Lower lobe of right lung (tissue), 2 donors: ENCODE measurements around the gene KRT6A. TPM values are rescaled to one million over a fixed set of nuclear protein-coding genes. Genes with fewer than 3 reads are reported as not detected.

Experiments
- ATAC-seq, 2 donors: fragments of 200-7000 bp; cut with Tn5 transposase; one replicate each; pipeline ENCODE4 v1.9.1; 2020 to 2022; ENCODE audit warnings: mild to moderate bottlenecking in 2 of 2, moderate library complexity in 2 of 2
- DNase-seq: peaks from one replicate; pipeline ENCODE4 v3.0.0-alpha.2; 2020
- H3K27ac ChIP-seq: fragments of 200-600 bp; one replicate; pipeline ENCODE4 v1.8.0; 2022
- H3K27me3 ChIP-seq: fragments of 200-600 bp; one replicate; pipeline ENCODE4 v1.8.0; 2022; ENCODE audit warnings: low read depth
- H3K36me3 ChIP-seq: fragments of 200-600 bp; one replicate; pipeline ENCODE4 v1.8.0; 2022; ENCODE audit warnings: mild to moderate bottlenecking
- H3K4me1 ChIP-seq: fragments of 200-600 bp; one replicate; pipeline ENCODE4 v1.8.0; 2022
- H3K4me3 ChIP-seq: fragments of 200-600 bp; one replicate; pipeline ENCODE4 v1.8.0; 2022; ENCODE audit warnings: mild to moderate bottlenecking
- H3K9me3 ChIP-seq: fragments of 200-600 bp; one replicate; pipeline ENCODE4 v1.8.0; 2022
- intact Hi-C: fragments of 100-400 bp; cut with DNase I; formaldehyde crosslinking; loops from one replicate; pipeline ENCODE4 v1.11.0; 2022
- total RNA-seq: library from RNA; stranded (reverse); fragmentation: NEBNext Ultra II Directional; extraction: Animal tissue kit (Norgen Biotek cat#: 25700); gene quantifications from one replicate; pipeline ENCODE4 v1.2.1, GENCODE V29; 2021
- TF ChIP-seq, protein P1 (sequence below): fragments of 200-600 bp; IDR thresholded peaks from one replicate; pipeline ENCODE4 v1.8.0; 2022; ENCODE audit warnings: antibody characterized with exemption, mild to moderate bottlenecking
- donor health status: DM: no; HTN: yes; CAD: no; lungs with severe emphysema.

KRT6A gene
- total RNA-seq, 1 donor from 2014 or later, result 0.74 TPM

DNA sequence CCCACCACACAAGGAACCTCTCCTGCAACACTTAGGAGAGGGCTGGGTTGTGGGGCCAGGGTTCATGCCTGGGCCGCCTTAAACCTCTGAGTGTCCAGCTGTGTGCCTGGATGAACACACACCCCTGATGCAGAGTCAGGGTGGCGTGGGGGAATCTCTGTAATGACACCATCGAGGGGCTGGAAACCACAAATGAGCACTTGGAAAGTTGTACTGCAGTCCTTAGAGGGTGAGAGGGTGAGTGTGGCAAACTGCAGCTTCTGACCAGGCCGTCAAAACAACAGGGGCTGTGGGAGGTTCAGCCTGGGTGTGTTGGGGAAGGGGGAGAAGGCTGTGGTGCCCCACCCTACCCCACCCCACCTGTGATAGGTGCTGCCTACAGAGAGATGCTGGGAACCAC, 39.6 kb upstream of the KRT6A start:
- Histone ChIP-seq H3K27ac (no peak overlapping the region), H3K36me3 (no peaks in the 10 kb centered on the region), H3K27me3 (peaks cover under 1% of the 10 kb centered on the region), H3K4me1 (no peaks in the 10 kb centered on the region), H3K9me3 (no peaks in the 10 kb centered on the region), H3K4me3 (no peak overlapping the region)
- TF ChIP-seq, protein P1, sequence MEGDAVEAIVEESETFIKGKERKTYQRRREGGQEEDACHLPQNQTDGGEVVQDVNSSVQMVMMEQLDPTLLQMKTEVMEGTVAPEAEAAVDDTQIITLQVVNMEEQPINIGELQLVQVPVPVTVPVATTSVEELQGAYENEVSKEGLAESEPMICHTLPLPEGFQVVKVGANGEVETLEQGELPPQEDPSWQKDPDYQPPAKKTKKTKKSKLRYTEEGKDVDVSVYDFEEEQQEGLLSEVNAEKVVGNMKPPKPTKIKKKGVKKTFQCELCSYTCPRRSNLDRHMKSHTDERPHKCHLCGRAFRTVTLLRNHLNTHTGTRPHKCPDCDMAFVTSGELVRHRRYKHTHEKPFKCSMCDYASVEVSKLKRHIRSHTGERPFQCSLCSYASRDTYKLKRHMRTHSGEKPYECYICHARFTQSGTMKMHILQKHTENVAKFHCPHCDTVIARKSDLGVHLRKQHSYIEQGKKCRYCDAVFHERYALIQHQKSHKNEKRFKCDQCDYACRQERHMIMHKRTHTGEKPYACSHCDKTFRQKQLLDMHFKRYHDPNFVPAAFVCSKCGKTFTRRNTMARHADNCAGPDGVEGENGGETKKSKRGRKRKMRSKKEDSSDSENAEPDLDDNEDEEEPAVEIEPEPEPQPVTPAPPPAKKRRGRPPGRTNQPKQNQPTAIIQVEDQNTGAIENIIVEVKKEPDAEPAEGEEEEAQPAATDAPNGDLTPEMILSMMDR, result no peak
- intact Hi-C loops, result no loop called here
- no peak for ATAC-seq
- DNase-seq, result no peak

DNA sequence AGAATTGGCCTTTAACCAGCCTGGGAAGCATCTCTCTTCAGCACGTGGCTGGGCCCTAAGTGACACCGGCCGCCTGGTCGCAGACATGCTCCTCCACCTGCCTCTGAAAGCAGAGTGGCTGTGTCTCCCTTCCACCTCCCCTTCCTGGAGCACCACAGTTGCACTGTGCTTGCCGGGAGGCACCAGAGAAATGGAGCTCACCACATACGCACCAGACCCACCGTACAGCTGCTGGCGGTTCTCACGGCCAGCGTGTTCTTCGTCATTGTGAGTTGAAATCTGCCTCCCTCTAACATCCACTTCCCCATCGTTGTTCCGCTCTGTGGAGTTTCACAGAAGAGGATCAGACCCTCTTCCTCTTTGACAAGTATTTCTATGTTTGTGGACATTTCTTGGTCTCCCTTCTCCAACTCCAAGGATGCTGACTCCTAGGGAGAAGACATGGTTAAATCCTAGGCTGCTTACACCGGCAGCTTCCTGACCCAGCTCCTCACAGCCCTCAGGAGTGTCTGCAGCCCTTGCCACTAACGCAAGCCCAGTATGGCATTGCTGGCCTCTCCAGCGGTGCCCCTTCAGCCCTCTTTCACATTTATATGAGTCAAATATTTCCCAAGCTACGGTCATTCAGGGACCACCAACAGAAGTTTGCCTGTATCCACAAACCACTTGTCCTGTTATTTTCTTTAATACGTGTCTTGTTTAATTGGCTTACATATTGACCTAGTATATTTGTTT, 38.7 kb upstream of the KRT6A start:
- TF ChIP-seq, protein P1, result no peak
- H3K4me1 ChIP-seq, result no peaks in the 10 kb centered on the region
- H3K4me3 ChIP-seq, result no peak overlapping the region
- no peak for DNase-seq
- no peak overlapping the region for H3K27ac ChIP-seq
- H3K36me3 ChIP-seq, result no peaks in the 10 kb centered on the region
- ATAC-seq, result no peak
- peaks cover 3% of the 10 kb centered on the region for H3K27me3 ChIP-seq
- H3K9me3 ChIP-seq, result no peaks in the 10 kb centered on the region
- intact Hi-C loops, result no loop called here

DNA sequence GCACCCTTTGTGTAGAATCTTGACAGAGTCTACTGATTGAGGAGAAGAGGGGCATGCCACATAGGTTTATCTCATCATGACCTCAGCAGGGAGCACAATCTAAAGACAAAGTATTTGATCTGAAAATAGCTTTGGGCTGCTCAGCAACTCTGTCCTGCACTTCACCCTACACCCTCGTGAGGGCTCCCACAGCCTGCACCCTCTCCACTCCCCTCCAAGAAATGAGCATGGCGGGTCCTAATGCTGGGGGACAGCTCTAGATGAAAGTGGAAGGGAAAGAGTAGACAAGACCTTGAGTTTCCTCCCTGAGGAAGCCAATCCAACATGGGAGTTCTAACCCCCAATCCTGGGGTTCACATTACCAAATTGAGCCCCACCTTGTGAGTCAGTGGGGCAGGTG, 37.8 kb upstream of the KRT6A start:
- H3K4me3 ChIP-seq, result no peak overlapping the region
- TF ChIP-seq, protein P1, result no peak
- H3K4me1 ChIP-seq, result no peaks in the 10 kb centered on the region
- H3K36me3 ChIP-seq, result no peaks in the 10 kb centered on the region
- DNase-seq, result no peak
- intact Hi-C loops, result no loop called here
- no peak overlapping the region for H3K27ac ChIP-seq
- no peaks in the 10 kb centered on the region for H3K9me3 ChIP-seq
- no peak for ATAC-seq
- peaks cover 3% of the 10 kb centered on the region for H3K27me3 ChIP-seq

DNA sequence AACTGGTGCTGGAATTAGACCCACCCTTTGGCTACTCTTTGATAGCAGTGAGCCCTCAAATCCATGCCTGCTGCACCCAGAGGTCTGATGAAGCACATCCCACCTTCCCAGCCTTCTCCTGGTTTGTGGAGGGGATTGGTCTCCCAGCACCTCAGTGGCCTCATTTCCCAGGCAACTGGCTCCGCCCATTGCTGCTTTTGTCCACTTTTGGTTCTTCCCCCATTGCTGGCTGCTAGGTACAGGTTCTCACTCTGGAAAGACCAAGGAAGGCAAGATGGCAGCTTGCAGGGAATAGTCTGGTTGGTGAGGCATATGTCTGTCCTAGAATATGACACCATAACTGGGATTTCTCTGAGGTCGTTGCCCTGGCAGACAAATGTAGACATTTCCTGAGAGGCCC, 37.3 kb upstream of the KRT6A start:
- Histone ChIP-seq H3K27me3 (peaks cover 3% of the 10 kb centered on the region), H3K27ac (no peak overlapping the region), H3K4me1 (no peaks in the 10 kb centered on the region), H3K4me3 (no peak overlapping the region), H3K36me3 (no peaks in the 10 kb centered on the region), H3K9me3 (no peaks in the 10 kb centered on the region)
- DNase-seq, result no peak
- intact Hi-C loops, result no loop called here
- TF ChIP-seq, protein P1, result no peak
- no peak for ATAC-seq

DNA sequence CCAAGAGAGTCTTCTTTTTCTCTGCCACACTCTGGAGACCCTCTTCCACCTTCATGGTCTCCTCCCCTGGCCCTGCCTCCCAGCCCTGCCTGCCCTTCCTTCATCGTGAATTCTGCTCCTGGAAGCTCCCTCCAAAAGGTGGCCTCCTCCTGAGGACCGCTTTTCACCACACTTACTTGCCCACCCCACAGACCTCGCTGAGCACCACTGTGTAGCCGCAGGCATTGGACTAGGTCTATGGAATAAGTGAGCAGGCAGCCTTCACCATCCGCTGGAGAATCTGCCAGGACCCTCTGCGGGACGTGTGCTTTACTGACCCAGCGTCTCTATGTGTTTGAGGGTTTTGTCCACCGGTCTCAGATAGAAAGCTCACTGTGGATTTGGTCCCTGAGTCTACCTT, 36.8 kb upstream of the KRT6A start:
- Histone ChIP-seq H3K27ac (no peak overlapping the region), H3K36me3 (no peaks in the 10 kb centered on the region), H3K4me1 (no peaks in the 10 kb centered on the region), H3K4me3 (no peak overlapping the region), H3K9me3 (no peaks in the 10 kb centered on the region), H3K27me3 (peaks cover 3% of the 10 kb centered on the region)
- DNase-seq, result no peak
- TF ChIP-seq, protein P1, result no peak
- intact Hi-C loops, result no loop called here
- no peak for ATAC-seq
